Endothelial cell of umbilical vein (primary cell): Measurements from ENCODE around the gene PHLPP1. TPM values are rescaled to one million over a fixed set of nuclear protein-coding genes. Genes with fewer than 3 reads are reported as not detected.

ENCODE experiments used
- BruUV-seq: library from RNA; stranded (reverse); fragments of 400-500 nt; replicated peaks from 2 replicates; lab custom pipeline; 2021; lab: Mats Ljungman, UMichigan
- CTCF ChIA-PET: fragments of 300-600, 350-600 bp; sonication (Branson Sonifier 250); formaldehyde crosslinking; loops from one replicate; lab custom pipeline; 2021; ENCODE audit warnings: antibody characterized with exemption, inconsistent platforms; lab: Charles Lee
- POLR2A ChIA-PET: fragments of 300-600, 350-600 bp; sonication (Branson Sonifier 250); formaldehyde crosslinking; loops from one replicate; lab custom pipeline; 2021; ENCODE audit warnings: antibody characterized with exemption, inconsistent platforms; lab: Charles Lee
- DNase-seq: peaks from one replicate; pipeline ENCODE4 v3.0.0-alpha.2; 2011; ENCODE audit warnings: low read depth, low spot score
- FAIRE-seq: peaks from 2 replicates; lab custom pipeline; 2011; peaks lifted over from hg19 to GRCh38; lab: Jason Lieb, UNC
- H2AFZ ChIP-seq: 2 replicates; pipeline ENCODE4 v1.6.0; 2012; ENCODE audit warnings: low read depth, low read length, control low read depth, inconsistent platforms
- H3K27ac ChIP-seq: 2 replicates; pipeline ENCODE4 v1.5.1; 2011; ENCODE audit warnings: low read depth, mild to moderate bottlenecking, control low read depth, low read length, moderate library complexity; ENCODE audit not compliant: insufficient read depth
- H3K27me3 ChIP-seq, 2 experiments: 2 replicates each; pipeline versions ENCODE4 v1.6.0 to v1.6.1; 2011; ENCODE audit warnings: low read length in 2 of 2, mixed read lengths in 1 of 2; ENCODE audit not compliant: control insufficient read depth in 2 of 2, insufficient read depth in 2 of 2
- H3K36me3 ChIP-seq, 2 experiments: 2 replicates in 1 of 2; 3 replicates in 1 of 2; pipeline ENCODE4 v1.5.1; 2011; ENCODE audit warnings: low read length in 2 of 2, mild to moderate bottlenecking in 1 of 2, moderate library complexity in 1 of 2; ENCODE audit not compliant: control insufficient read depth in 2 of 2, insufficient read depth in 2 of 2; ENCODE audit errors: extremely low read depth in 1 of 2
- H3K4me1 ChIP-seq: 3 replicates; pipeline ENCODE4 v1.5.1; 2011; ENCODE audit warnings: mild to moderate bottlenecking, low read length; ENCODE audit not compliant: control insufficient read depth, insufficient read depth; ENCODE audit errors: extremely low read depth
- H3K4me2 ChIP-seq: 2 replicates; pipeline ENCODE4 v1.6.1; 2011; ENCODE audit warnings: low read length, control low read depth, mixed read lengths; ENCODE audit not compliant: insufficient read depth
- H3K4me3 ChIP-seq, 3 experiments: fragments of 200-600 bp in 1 of 3; sonication (generic), shearing (Covaris generic) in 1 of 3; replicated peaks in 1 of 3; 2 replicates each; pipeline ENCODE4 v1.5.1; 2011 to 2016; ENCODE audit warnings: control low read depth in 3 of 3, low read length in 3 of 3, mild to moderate bottlenecking in 2 of 3, inconsistent platforms in 1 of 3, low read depth in 1 of 3, moderate library complexity in 1 of 3; ENCODE audit not compliant: insufficient read depth in 1 of 3
- H3K79me2 ChIP-seq: 2 replicates; pipeline ENCODE4 v1.6.0; 2012; ENCODE audit warnings: low read length, inconsistent platforms; ENCODE audit not compliant: control insufficient read depth, insufficient read depth
- H3K9ac ChIP-seq: replicated peaks from 2 replicates; pipeline ENCODE3; 2011; ENCODE audit warnings: low read length, control low read depth; ENCODE audit not compliant: insufficient read depth; ENCODE audit errors: extremely low read depth
- H3K9me1 ChIP-seq: replicated peaks from 3 replicates; pipeline ENCODE4 v1.6.0; 2011; ENCODE audit warnings: mild to moderate bottlenecking, low read length; ENCODE audit not compliant: control insufficient read depth, insufficient read depth; ENCODE audit errors: extremely low read depth
- H3K9me3 ChIP-seq: replicated peaks from 2 replicates; pipeline ENCODE4 v1.5.1; 2012; ENCODE audit warnings: low read length, inconsistent platforms; ENCODE audit not compliant: control insufficient read depth, insufficient read depth
- H4K20me1 ChIP-seq: replicated peaks from 2 replicates; pipeline ENCODE3; 2011; ENCODE audit warnings: mild to moderate bottlenecking, low read length; ENCODE audit not compliant: control insufficient read depth, insufficient read depth; ENCODE audit errors: extremely low read depth
- CTCF ChIP-seq, 2 donors: IDR thresholded peaks; 1 replicate in 1 of 2; 2 replicates in 1 of 2; pipeline ENCODE4 v1.5.1; 2011; ENCODE audit warnings: low read length in 2 of 2, mild to moderate bottlenecking in 2 of 2, moderate library complexity in 2 of 2, control low read depth in 1 of 2, inconsistent platforms in 1 of 2, low read depth in 1 of 2; ENCODE audit not compliant: insufficient read depth in 1 of 2; ENCODE audit errors: extremely low read depth in 1 of 2
- EZH2 ChIP-seq: IDR thresholded peaks from 2 replicates; pipeline ENCODE4 v1.6.1; 2012; ENCODE audit warnings: borderline replicate concordance, low read depth, mild to moderate bottlenecking, moderate library complexity, low read length, inconsistent platforms; ENCODE audit not compliant: severe bottlenecking
- FOS ChIP-seq: IDR thresholded peaks from 2 replicates; pipeline ENCODE4 v1.6.1; 2011; ENCODE audit warnings: mild to moderate bottlenecking, low read length, moderate library complexity, borderline replicate concordance; ENCODE audit not compliant: insufficient read depth
- GATA2 ChIP-seq: IDR thresholded peaks from 2 replicates; pipeline ENCODE4 v1.7.0; 2011; ENCODE audit warnings: low read depth, mild to moderate bottlenecking, moderate library complexity, mixed read lengths, low read length; ENCODE audit not compliant: insufficient read length, insufficient read depth
- JUN ChIP-seq: IDR thresholded peaks from 2 replicates; pipeline ENCODE4 v1.6.1; 2011; ENCODE audit warnings: borderline replicate concordance, low read depth; ENCODE audit not compliant: insufficient read length, insufficient read depth
- MAX ChIP-seq: IDR thresholded peaks from 2 replicates; pipeline ENCODE4 v1.6.1; 2011; ENCODE audit not compliant: insufficient read depth, insufficient read length
- MYC ChIP-seq: IDR thresholded peaks from one replicate; pipeline ENCODE4 v1.6.1; 2011; ENCODE audit warnings: mild to moderate bottlenecking, low read depth, low read length
- POLR2A ChIP-seq: IDR thresholded peaks from 2 replicates; pipeline ENCODE4 v1.6.1; 2012; ENCODE audit warnings: low read depth, mild to moderate bottlenecking, control low read depth, low read length
- POLR2AphosphoS5 ChIP-seq: IDR thresholded peaks from 2 replicates; pipeline ENCODE4 v1.6.1; 2012; ENCODE audit warnings: low read depth, mild to moderate bottlenecking, control low read depth, low read length, moderate library complexity; ENCODE audit not compliant: insufficient read depth
- dilution Hi-C: fragments of 300-500 bp; cut with MboI; formaldehyde crosslinking; loops from one replicate; pipeline ENCODE4 v1.15.0; 2019; ENCODE audit warnings: low sequenced_read_pairs; ENCODE audit not compliant: extremely low pct_ligation_motif_present
- intact Hi-C: fragments of 100-400 bp; cut with micrococcal nuclease; formaldehyde crosslinking; loops from one replicate; pipeline ENCODE4 v1.10.0; 2022
- polyA plus RNA-seq, 4 experiments: library from polyadenylated mRNA; depleted of rRNA in 3 of 4; stranded (reverse) in 3 of 4; unstranded in 1 of 4; fragments of >200 nt; gene quantifications; 2 replicates each; pipeline versions ENCODE4 v1.2.1 to v1.2.3, GENCODE V29; 2011 to 2012; ENCODE audit warnings: missing spikeins in 1 of 4
- total RNA-seq: library from RNA; stranded (reverse); gene quantifications from 2 replicates; pipeline ENCODE4 v1.2.3, GENCODE V29; 2021

PHLPP1 gene
- total and polyA plus RNA-seq, 2 donors (not counting 3 experiments of a cell fraction or from before 2014, with no cell fraction given): 4.0 to 10.8 TPM

DNA sequence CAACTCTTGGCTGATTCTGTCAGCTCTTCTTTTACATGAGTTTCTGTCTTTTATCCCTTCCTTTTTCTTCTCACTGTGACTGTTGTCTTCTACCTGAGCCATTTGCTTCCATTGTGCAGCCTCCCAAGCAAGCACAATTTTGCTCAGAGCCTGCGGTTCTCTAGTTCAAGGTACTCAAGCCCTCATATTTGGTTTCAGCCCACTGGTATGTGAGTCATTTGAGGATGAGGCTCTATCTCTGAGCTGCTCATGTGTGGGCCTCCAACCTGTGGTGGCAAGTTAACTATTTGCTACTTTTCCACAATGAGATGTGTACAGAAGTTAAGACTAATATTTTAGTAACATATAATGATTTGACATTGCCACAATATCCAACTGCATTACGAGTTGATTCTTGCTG, 183.0 kb downstream of the PHLPP1 start:
- DNase-seq (no peak), FAIRE-seq (no peak)
- TF ChIP-seq FOS (no peak), JUN (no peak), CTCF (IDR thresholded peaks at IDR 0.05; ENCODE audit: extremely low read depth in 1 of 2, insufficient read depth in 1 of 2, low read depth in 1 of 2, low read length in 2 of 2) (no peak), MAX (no peak), GATA2 (no peak), POLR2A (no peak), EZH2 (no peak), POLR2AphosphoS5 (no peak), MYC (no peak)
- no TSS peak for BruUV-seq
- Histone ChIP-seq H3K27ac (peak overlapping the region; percentile 82), H2AFZ (no peak overlapping the region), H3K4me2 (no peak overlapping the region), H3K27me3 (no peaks in the 10 kb centered on the region), H3K79me2 (no peaks in the 10 kb centered on the region), H3K36me3 (no peaks in the 10 kb centered on the region), H3K9me3 (no peaks in the 10 kb centered on the region), H3K4me3 (no peak overlapping the region), H3K4me1 (peaks cover 19% of the 10 kb centered on the region), H3K9ac (no peak overlapping the region), H3K9me1 (no peaks in the 10 kb centered on the region), H4K20me1 (no peaks in the 10 kb centered on the region)
- CTCF ChIA-PET: interaction anchor here (1.8 to 2.3 kb wide), 2 partner anchors 21 to 41 kb away, joined by 4 to 18 read pairs; no protein-coding TSS in a partner anchor
- intact Hi-C loops (no loop called here), dilution Hi-C loops (no loop called here)
- POLR2A ChIA-PET: no interaction called here
